GM18511 (cell line): Measurements from ENCODE around the gene TMEM208.

ENCODE experiments used
- ATAC-seq: cut with Tn5 transposase; IDR thresholded peaks from one replicate; pipeline ENCODE4 v1.9.1; 2021; ENCODE audit warnings: mild to moderate bottlenecking, moderate library complexity; ENCODE audit not compliant: unreplicated experiment

Gene TMEM208

GRCh38 chr16:67226804-67227566 is at the start of gene TMEM208:
TSS of gene TMEM208 (plus strand) at chr16:67227130. CDS start at chr16:67227219, 89 bp downstream.
- peak; percentile 98 for ATAC-seq

GRCh38 chr16:67177743-67178699 is 48.9 kb upstream of the TMEM208 start:
- ATAC-seq, result no peak

GRCh38 chr16:67179421-67180080 is 47.4 kb upstream of the TMEM208 start:
- ATAC-seq, result no peak

- no peak for ATAC-seq
Measured at GRCh38 chr16:67180166-67180565, 46.8 kb upstream of the TMEM208 start.

GRCh38 chr16:67181346-67181745 is 45.6 kb upstream of the TMEM208 start:
- ATAC-seq, result no peak

GRCh38 chr16:67182288-67182687 is 44.6 kb upstream of the TMEM208 start:
- ATAC-seq, result no peak

GRCh38 chr16:67183284-67183626 is 43.7 kb upstream of the TMEM208 start:
- no peak for ATAC-seq

- peak; percentile 95 for ATAC-seq
Measured at GRCh38 chr16:67183627-67184452, 43.1 kb upstream of the TMEM208 start, which contains the start of gene MATCAP1. TSS of gene MATCAP1 (minus strand) at chr16:67183963. CDS start at chr16:67180610, 3,353 bp downstream.

- no peak for ATAC-seq
Measured at GRCh38 chr16:67184453-67184994, 42.4 kb upstream of the TMEM208 start.

- no peak for ATAC-seq
Measured at GRCh38 chr16:67184995-67185650, 41.8 kb upstream of the TMEM208 start.

GRCh38 chr16:67185651-67186134 is 41.2 kb upstream of the TMEM208 start:
- no peak for ATAC-seq

- no peak for ATAC-seq
Measured at GRCh38 chr16:67186550-67186950, 40.4 kb upstream of the TMEM208 start.

- no peak for ATAC-seq
Measured at GRCh38 chr16:67187175-67187890, 39.6 kb upstream of the TMEM208 start.

- ATAC-seq, result no peak
Measured at GRCh38 chr16:67188323-67188722, 38.6 kb upstream of the TMEM208 start.

GRCh38 chr16:67188798-67189197 is 38.1 kb upstream of the TMEM208 start:
- ATAC-seq, result no peak

- no peak for ATAC-seq
Measured at GRCh38 chr16:67190041-67190440, 36.9 kb upstream of the TMEM208 start, which contains the start of gene EXOC3L1. TSS of gene EXOC3L1 (minus strand) at chr16:67190136. CDS start at chr16:67189676, 460 bp downstream.

GRCh38 chr16:67190448-67191399 is 36.2 kb upstream of the TMEM208 start:
- no peak for ATAC-seq
